ENCODE measurements around the gene TMCC2. TPM values are rescaled to one million over a fixed set of nuclear protein-coding genes. Genes with fewer than 3 reads are reported as not detected.

Gene TMCC2
- total RNA-seq, 1 donor from 2014 or later, result 0.53 TPM

DNA sequence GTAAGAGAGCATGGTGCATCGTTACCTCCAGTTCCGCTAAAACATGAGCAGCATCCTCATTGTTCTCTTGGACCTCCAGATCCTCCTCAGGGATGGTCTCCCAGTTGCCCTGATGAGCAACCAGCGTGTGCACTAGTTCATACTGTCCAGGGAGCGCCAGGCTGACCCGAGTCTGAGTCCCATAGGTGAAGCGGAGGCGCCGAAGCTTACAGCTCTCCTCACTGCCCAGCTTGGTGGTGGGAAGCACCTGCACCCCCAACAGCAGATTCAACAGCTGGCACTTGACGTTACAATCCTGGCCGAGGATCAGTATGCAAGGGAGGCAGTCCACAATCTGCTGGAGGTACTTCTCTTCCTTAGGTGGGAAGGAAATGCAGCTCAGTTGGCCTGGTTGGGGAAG lies 40.3 kb upstream of the TMCC2 start:
- no peak for FAIRE-seq
- Histone ChIP-seq H3K4me3 (ENCODE audit: low read depth, low read length) (no peak overlapping the region), H3K36me3 (ENCODE audit: control insufficient read depth, insufficient read depth, low read length) (peaks cover 2% of the 10 kb centered on the region), H3K27me3 (ENCODE audit: control insufficient read depth, insufficient read depth, low read length) (no peaks in the 10 kb centered on the region)
- DNase-seq (ENCODE audit: low read depth), result no peak
- TF ChIP-seq CTCF (IDR thresholded peaks at IDR 0.05; ENCODE audit: insufficient read depth, low read length, severe bottlenecking), result no peak

DNA sequence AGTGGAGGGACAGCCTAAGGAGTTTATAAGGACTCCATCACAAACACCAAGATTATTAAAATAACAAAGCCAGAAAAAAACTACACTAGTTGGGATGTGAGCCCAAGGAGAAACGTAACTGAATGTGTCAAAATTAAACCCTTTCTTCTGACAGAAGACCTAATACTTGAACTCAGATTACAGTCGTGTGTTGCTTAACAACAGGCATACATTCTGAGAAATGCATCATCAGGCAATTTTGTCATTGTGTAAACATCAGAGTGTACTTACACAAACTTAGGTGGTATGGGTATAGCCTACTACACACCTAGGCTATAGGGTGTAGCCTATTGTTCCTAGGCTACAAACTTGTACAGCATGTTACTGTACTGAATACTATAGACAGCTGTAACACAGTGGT lies 39.6 kb upstream of the TMCC2 start:
- no peak overlapping the region for H3K4me3 ChIP-seq (ENCODE audit: low read depth, low read length)
- DNase-seq (ENCODE audit: low read depth) (peak; percentile 93), FAIRE-seq (no peak)
- no peaks in the 10 kb centered on the region for H3K27me3 ChIP-seq (ENCODE audit: control insufficient read depth, insufficient read depth, low read length)
- peaks cover 2% of the 10 kb centered on the region for H3K36me3 ChIP-seq (ENCODE audit: control insufficient read depth, insufficient read depth, low read length)
- TF ChIP-seq CTCF (IDR thresholded peaks at IDR 0.05; ENCODE audit: insufficient read depth, low read length, severe bottlenecking), result no peak

GRCh38 chr1:205188596-205188995 lies 39.1 kb upstream of the TMCC2 start:
- no peak for FAIRE-seq

DNA sequence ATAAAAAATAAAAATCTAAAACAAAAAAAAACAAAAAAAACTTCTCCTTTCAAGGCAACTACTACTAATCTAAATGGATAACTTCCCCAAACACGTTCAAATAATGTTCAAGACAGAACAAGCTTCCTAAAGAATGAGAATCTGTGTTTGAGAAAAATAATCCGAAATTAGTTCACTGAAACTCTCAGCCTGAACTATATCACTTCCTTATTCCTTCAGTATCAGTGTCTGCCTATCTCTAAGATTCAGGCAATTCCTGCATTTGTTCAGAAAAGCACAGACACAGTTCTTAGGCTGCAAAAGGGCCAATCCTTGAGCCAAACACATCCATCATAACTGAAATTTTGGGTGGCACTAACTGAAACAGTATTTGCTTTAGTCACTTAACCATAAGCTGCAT lies 38.6 kb upstream of the TMCC2 start:
- no peak for TF ChIP-seq CTCF (IDR thresholded peaks at IDR 0.05; ENCODE audit: insufficient read depth, low read length, severe bottlenecking)
- Histone ChIP-seq H3K36me3 (ENCODE audit: control insufficient read depth, insufficient read depth, low read length) (peaks cover 2% of the 10 kb centered on the region), H3K27me3 (ENCODE audit: control insufficient read depth, insufficient read depth, low read length) (no peaks in the 10 kb centered on the region), H3K4me3 (ENCODE audit: low read depth, low read length) (no peak overlapping the region)
- FAIRE-seq (no peak), DNase-seq (ENCODE audit: low read depth) (no peak)

More at GRCh38 chr1:205188596-205188995, 39.1 kb upstream of the TMCC2 start:
- no peak for DNase-seq (ENCODE audit: low read depth)
- no peaks in the 10 kb centered on the region for H3K27me3 ChIP-seq (ENCODE audit: control insufficient read depth, insufficient read depth, low read length)
- TF ChIP-seq CTCF (IDR thresholded peaks at IDR 0.05; ENCODE audit: insufficient read depth, low read length, severe bottlenecking), result no peak
- H3K4me3 ChIP-seq (ENCODE audit: low read depth, low read length), result no peak overlapping the region
- peaks cover 2% of the 10 kb centered on the region for H3K36me3 ChIP-seq (ENCODE audit: control insufficient read depth, insufficient read depth, low read length)

GRCh38 chr1:205190845-205191577 lies 36.7 kb upstream of the TMCC2 start:
- H3K27me3 ChIP-seq (ENCODE audit: control insufficient read depth, insufficient read depth, low read length), result no peaks in the 10 kb centered on the region
- FAIRE-seq (peak; percentile 66), DNase-seq (ENCODE audit: low read depth) (no peak)
- no peak overlapping the region for H3K4me3 ChIP-seq (ENCODE audit: low read depth, low read length)
- peaks cover 2% of the 10 kb centered on the region for H3K36me3 ChIP-seq (ENCODE audit: control insufficient read depth, insufficient read depth, low read length)
- no peak for TF ChIP-seq CTCF (IDR thresholded peaks at IDR 0.05; ENCODE audit: insufficient read depth, low read length, severe bottlenecking)

GRCh38 chr1:205191622-205192021 lies 36.1 kb upstream of the TMCC2 start:
- no peak overlapping the region for H3K4me3 ChIP-seq (ENCODE audit: low read depth, low read length)
- no peak for DNase-seq (ENCODE audit: low read depth)
- H3K27me3 ChIP-seq (ENCODE audit: control insufficient read depth, insufficient read depth, low read length), result no peaks in the 10 kb centered on the region
- no peak for TF ChIP-seq CTCF (IDR thresholded peaks at IDR 0.05; ENCODE audit: insufficient read depth, low read length, severe bottlenecking)
- peaks cover 2% of the 10 kb centered on the region for H3K36me3 ChIP-seq (ENCODE audit: control insufficient read depth, insufficient read depth, low read length)
- no peak for FAIRE-seq
